Effector memory CD8-positive, alpha-beta T cell (primary cell): ENCODE results near the gene TSR3.

Experiments used
- ATAC-seq: fragments of 150-1000 bp; cut with Tn5 transposase; replicated peaks from 2 replicates; pipeline ENCODE4 v1.10.0; 2021; ENCODE audit warnings: mild to moderate bottlenecking, moderate library complexity
- DNase-seq, 3 experiments: peaks; one replicate each; pipeline ENCODE4 v3.0.0; 2021
- H3K27ac Mint-ChIP-seq, 2 donors: one replicate each; pipeline ENCODE4 v1.8.0; 2022; ENCODE audit warnings: mild to moderate bottlenecking in 2 of 2, mixed read lengths in 2 of 2, moderate library complexity in 2 of 2
- H3K27me3 Mint-ChIP-seq, 2 donors: one replicate each; pipeline ENCODE4 v1.8.0; 2022; ENCODE audit warnings: mixed read lengths in 2 of 2
- H3K36me3 Mint-ChIP-seq: one replicate; pipeline ENCODE4 v1.8.0; 2022; ENCODE audit warnings: mild to moderate bottlenecking, moderate library complexity, mixed read lengths; ENCODE audit not compliant: insufficient read depth
- H3K4me1 Mint-ChIP-seq, 2 donors: one replicate each; pipeline ENCODE4 v1.8.0; 2022; ENCODE audit warnings: low read depth in 2 of 2, mixed read lengths in 2 of 2
- H3K4me3 Mint-ChIP-seq, 2 donors: one replicate each; pipeline ENCODE4 v1.8.0; 2022; ENCODE audit warnings: mild to moderate bottlenecking in 2 of 2, mixed read lengths in 2 of 2, moderate library complexity in 2 of 2
- H3K9me3 Mint-ChIP-seq, 2 donors: one replicate each; pipeline ENCODE4 v1.8.0; 2022; ENCODE audit warnings: mixed read lengths in 2 of 2

Gene TSR3

DNA sequence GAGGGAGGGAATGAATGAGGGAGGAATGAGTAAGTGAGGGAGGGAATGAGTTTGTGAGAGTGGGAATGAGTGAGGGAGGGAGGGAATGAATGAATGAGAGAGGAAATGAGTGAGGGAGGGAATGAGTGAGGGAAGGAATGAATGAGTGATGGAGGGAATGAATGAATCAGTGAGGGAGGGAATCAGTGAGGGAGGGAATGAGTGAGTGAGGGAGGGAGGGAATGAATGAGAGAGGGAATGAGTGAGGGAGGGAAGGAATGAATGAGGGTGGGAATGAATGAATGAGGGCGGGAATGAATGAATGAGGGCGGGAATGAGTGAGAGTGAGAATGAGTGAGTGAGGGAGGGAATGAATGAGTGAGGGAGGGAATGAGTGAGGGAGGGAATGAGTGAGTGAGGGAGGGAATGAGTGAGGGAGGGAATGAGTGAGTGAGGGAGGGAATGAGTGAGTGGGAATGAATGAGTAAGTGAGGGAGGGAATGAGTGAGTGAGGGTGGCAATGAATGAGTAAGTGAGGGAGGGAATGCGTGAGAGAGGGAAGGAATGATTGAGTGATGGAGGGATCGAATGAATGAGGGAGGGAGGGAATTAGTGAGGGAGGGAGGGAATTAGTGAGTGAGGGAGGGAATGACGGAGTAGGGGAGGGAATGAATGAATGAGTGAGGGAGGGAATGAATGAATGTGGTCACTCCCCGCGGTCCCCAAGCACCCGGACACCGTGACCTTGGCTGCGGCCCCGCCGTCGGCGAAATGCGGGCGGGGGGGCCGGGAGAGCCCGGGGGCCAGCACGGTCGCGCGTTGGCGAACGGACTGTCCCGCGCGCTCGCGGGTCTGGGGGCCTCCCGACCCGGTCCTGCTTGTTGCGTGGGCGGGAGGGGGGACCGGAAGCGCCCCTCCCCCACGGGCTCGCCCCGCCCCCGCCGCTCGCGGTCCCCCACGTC is 43.4 kb downstream of the TSR3 start:
- no peaks in the 10 kb centered on the region for H3K27me3 Mint-ChIP-seq
- H3K4me3 Mint-ChIP-seq = peak overlapping the region; percentile 83 to 88
- peak overlapping the region; percentile 99 to 100 for H3K27ac Mint-ChIP-seq
- ATAC-seq (no peak), DNase-seq (no peak)
- peaks cover 22 to 36% of the 10 kb centered on the region in 2 donors for H3K4me1 Mint-ChIP-seq
- H3K9me3 Mint-ChIP-seq = no peaks in the 10 kb centered on the region
- H3K36me3 Mint-ChIP-seq = peaks cover 46% of the 10 kb centered on the region

DNA sequence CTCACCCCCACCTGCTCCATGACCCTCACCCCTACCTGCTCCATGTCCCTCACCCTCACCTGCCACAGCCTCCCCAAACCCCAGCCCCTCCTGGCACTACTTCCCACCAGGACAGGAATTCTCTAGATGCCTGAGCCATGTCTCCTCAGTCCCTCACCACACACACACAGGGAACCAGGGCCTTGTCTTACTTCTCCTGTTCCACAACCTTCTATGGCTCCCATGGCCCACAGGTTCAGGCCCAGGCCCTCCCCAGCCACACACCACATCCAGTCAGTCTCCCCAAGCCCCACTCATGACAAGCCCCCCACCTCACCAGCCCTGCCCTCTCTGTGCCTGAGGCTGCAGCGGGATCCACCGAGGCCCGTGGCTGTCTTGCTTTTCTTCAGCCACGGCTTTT is 45.3 kb downstream of the TSR3 start:
- Mint-ChIP-seq H3K4me1 (peaks cover 27 to 33% of the 10 kb centered on the region in 2 donors), H3K27me3 (no peaks in the 10 kb centered on the region), H3K4me3 (peak overlapping the region in 1 of 2 donors; percentile 45), H3K9me3 (no peaks in the 10 kb centered on the region), H3K27ac (no peak overlapping the region), H3K36me3 (peaks cover 30% of the 10 kb centered on the region)
- ATAC-seq (no peak), DNase-seq (no peak)

DNA sequence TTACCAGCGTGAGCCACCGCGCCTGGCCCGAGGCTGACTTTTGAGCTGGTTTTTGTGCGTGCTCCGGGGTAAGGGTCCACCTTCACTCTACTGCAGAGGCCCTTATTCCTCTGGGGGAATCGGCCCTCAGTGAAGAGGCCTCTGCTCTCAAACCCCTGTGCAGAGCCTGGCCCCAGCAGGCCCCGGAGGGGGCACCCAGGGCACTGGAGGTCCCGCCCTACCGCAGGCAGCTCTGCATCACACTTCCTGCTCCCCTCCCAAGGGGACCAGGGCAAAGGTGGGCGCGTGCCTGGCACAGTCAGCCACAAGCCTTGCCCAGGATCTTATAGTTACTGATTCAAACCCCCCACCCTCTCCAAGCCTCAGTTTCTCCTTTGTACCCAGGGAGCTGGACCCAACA is 45.9 kb downstream of the TSR3 start:
- ATAC-seq (no peak), DNase-seq (no peak)
- H3K27ac Mint-ChIP-seq = no peak overlapping the region
- peaks cover 25% of the 10 kb centered on the region for H3K36me3 Mint-ChIP-seq
- H3K4me1 Mint-ChIP-seq = peaks cover 23 to 29% of the 10 kb centered on the region in 2 donors
- H3K4me3 Mint-ChIP-seq = peak overlapping the region in 1 of 2 donors; percentile 23
- H3K27me3 Mint-ChIP-seq = no peaks in the 10 kb centered on the region
- no peaks in the 10 kb centered on the region for H3K9me3 Mint-ChIP-seq

DNA sequence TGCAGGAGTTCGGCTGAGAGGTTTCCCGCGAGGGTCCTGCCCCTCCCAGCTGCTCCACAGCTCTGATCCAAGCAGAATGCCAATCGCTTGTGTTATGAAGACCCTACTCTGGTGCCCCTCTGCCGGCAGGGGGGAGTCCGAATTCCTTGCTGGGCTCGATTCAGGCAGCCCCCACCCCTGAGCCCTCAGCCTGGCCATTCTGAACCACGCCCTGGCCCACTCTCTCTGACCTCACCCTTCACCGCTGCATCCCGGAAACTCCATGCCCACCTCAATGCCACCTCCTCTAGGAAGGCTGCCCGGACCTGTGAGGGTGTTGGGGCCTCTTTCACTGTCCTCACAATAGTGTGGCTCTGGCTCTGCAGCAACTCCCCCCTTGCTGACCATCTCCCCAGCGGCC is 50.1 kb downstream of the TSR3 start:
- Mint-ChIP-seq H3K36me3 (peaks cover 7% of the 10 kb centered on the region), H3K27ac (peak overlapping the region; percentile 57 to 87), H3K4me1 (peaks cover 15 to 18% of the 10 kb centered on the region in 2 donors), H3K27me3 (peaks cover 18 to 30% of the 10 kb centered on the region in 2 donors), H3K9me3 (no peaks in the 10 kb centered on the region), H3K4me3 (peak overlapping the region; percentile 56 to 68)
- no peak for ATAC-seq
- DNase-seq = no peak

DNA sequence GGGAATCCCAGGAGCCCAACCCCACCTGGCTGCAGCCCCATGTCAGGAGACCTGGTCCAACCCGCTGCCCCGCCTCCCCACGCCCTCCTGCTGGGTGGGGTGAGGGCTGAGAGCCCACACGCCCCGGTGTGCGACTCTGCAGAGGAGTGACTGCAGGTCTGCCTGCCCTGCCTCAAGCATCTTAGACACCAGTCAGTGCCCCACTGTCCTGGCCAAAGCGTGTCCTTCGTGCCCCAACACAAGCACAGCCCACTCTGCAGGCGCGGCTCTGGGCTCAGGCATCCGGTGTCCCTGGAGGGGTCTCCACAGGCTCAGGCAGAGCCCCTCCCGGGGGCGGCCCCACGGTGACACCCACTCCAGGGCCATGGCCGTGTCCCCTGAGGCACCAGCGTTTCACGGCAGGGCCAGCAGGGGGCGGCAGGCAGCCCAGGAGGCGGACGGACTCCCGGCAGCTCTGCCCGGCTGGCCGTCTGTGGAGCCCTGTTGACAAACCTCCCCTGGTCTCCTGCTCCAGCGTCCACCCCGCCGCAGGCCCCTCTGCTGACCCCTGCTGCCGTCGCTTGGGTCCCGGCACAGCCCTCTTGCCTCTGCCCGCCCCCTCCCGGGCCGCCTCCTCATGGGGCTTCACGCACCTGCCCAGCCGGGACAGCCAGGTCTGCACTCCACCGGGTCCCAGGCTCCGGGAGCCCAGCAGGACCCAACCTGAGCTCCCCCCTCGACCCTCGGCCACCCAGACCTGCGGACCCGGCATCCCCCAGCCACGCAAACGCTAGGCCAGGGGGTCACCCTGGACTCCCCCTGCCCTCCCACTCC is 50.8 kb downstream of the TSR3 start:
- peaks cover 20 to 33% of the 10 kb centered on the region in 2 donors for H3K27me3 Mint-ChIP-seq
- peak overlapping the region in 1 of 2 donors; percentile 87 for H3K27ac Mint-ChIP-seq
- peaks cover 6% of the 10 kb centered on the region for H3K36me3 Mint-ChIP-seq
- DNase-seq (peak; percentile 73 to 78 (median 77)), ATAC-seq (peak; percentile 59)
- peaks cover 15 to 16% of the 10 kb centered on the region in 2 donors for H3K4me1 Mint-ChIP-seq
- H3K9me3 Mint-ChIP-seq = no peaks in the 10 kb centered on the region
- peak overlapping the region in 1 of 2 donors; percentile 56 for H3K4me3 Mint-ChIP-seq

DNA sequence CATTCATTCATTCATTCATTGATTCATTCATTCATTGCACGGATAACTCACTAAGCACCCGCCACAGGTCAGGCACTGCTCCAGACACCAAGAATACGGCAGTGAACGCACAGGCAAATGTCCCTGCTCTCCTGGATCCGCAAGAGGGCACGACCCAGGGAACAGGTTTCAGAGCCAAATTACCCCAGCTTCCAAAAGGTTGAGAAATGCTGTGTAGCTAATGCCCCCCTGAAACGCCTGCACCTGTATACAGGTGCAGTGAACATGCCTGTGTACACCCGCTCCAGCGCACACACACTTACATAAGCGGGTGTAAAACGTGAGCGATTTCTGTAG is 51.8 kb downstream of the TSR3 start:
- H3K4me3 Mint-ChIP-seq = no peak overlapping the region
- no peaks in the 10 kb centered on the region for H3K9me3 Mint-ChIP-seq

More for the DNA sequence above, 51.8 kb downstream of the TSR3 start:
- peaks cover 6% of the 10 kb centered on the region for H3K36me3 Mint-ChIP-seq
- ATAC-seq (no peak), DNase-seq (no peak)
- peaks cover 28 to 44% of the 10 kb centered on the region in 2 donors for H3K27me3 Mint-ChIP-seq
- peaks cover 15 to 16% of the 10 kb centered on the region in 2 donors for H3K4me1 Mint-ChIP-seq
- no peak overlapping the region for H3K27ac Mint-ChIP-seq
